H1 (cell line): ENCODE results near the gene TJP3. TPM values are rescaled to one million over a fixed set of nuclear protein-coding genes. Genes with fewer than 3 reads are reported as not detected.

ENCODE experiments used
- CTCF ChIA-PET: fragments of 300-600 bp; sonication (Branson Sonifier 250); formaldehyde crosslinking; loops from one replicate; lab custom pipeline; 2021; ENCODE audit not compliant: partially characterized antibody; lab: Charles Lee
- POLR2A ChIA-PET: fragments of 300-600 bp; sonication (Branson Sonifier 250); formaldehyde crosslinking; loops from one replicate; lab custom pipeline; 2021; ENCODE audit warnings: inconsistent platforms; ENCODE audit not compliant: partially characterized antibody; lab: Charles Lee
- DNase-seq, 2 experiments: peaks; one replicate each; pipeline versions ENCODE4 v3.0.0 to v3.0.0-alpha.2; 2010 to 2022; ENCODE audit warnings: low spot score in 2 of 2, low read depth in 1 of 2, mixed read lengths in 1 of 2
- FAIRE-seq: peaks from 2 replicates; lab custom pipeline; 2011; peaks lifted over from hg19 to GRCh38; lab: Jason Lieb, UNC
- H2AFZ ChIP-seq: 2 replicates; pipeline ENCODE4 v1.8.1; 2012; ENCODE audit warnings: low read length, inconsistent platforms
- H2AK5ac ChIP-seq: 2 replicates; pipeline ENCODE4 v1.6.1; 2013; ENCODE audit warnings: low read depth, low read length
- H2BK120ac ChIP-seq: replicated peaks from 2 replicates; pipeline ENCODE3; 2013; ENCODE audit warnings: low read depth, low read length, inconsistent platforms
- H2BK12ac ChIP-seq: 2 replicates; pipeline ENCODE4 v1.6.1; 2013; ENCODE audit warnings: low read depth, low read length
- H2BK15ac ChIP-seq: 2 replicates; pipeline ENCODE4 v1.6.1; 2013; ENCODE audit warnings: low read length
- H2BK20ac ChIP-seq: 2 replicates; pipeline ENCODE4 v1.6.1; 2013; ENCODE audit warnings: low read length
- H2BK5ac ChIP-seq: 2 replicates; pipeline ENCODE4 v1.6.1; 2013; ENCODE audit warnings: low read depth, low read length
- H3K14ac ChIP-seq: 2 replicates; pipeline ENCODE4 v1.6.1; 2013; ENCODE audit warnings: inconsistent platforms; ENCODE audit not compliant: insufficient read length
- H3K18ac ChIP-seq: 2 replicates; pipeline ENCODE4 v1.6.1; 2013; ENCODE audit warnings: low read length; ENCODE audit errors: extremely low read depth
- H3K23ac ChIP-seq: 2 replicates; pipeline ENCODE4 v1.6.1; 2013; ENCODE audit warnings: inconsistent platforms; ENCODE audit not compliant: insufficient read length
- H3K23me2 ChIP-seq: 2 replicates; pipeline ENCODE4 v1.6.1; 2013; ENCODE audit warnings: low read depth, low read length
- H3K27ac ChIP-seq: 2 replicates; pipeline ENCODE4 v1.6.1; 2011; ENCODE audit warnings: low read depth, low read length, inconsistent platforms
- H3K27me3 ChIP-seq, 4 experiments: replicated peaks in 1 of 4; 1 replicate in 1 of 4; 2 replicates in 3 of 4; pipeline versions ENCODE4 v1.6.1 to v1.8.1; 2011 to 2013; ENCODE audit warnings: low read length in 3 of 4, mild to moderate bottlenecking in 3 of 4, inconsistent platforms in 2 of 4, mixed read lengths in 2 of 4, moderate library complexity in 1 of 4; ENCODE audit not compliant: control insufficient read depth in 3 of 4, insufficient read depth in 3 of 4; ENCODE audit errors: extremely low read depth in 1 of 4
- H3K36me3 ChIP-seq, 4 experiments: 2 replicates each; pipeline versions ENCODE4 v1.6.1 to v1.8.1; 2011 to 2013; ENCODE audit warnings: mild to moderate bottlenecking in 4 of 4, low read length in 3 of 4, moderate library complexity in 2 of 4, control low read depth in 1 of 4, inconsistent platforms in 1 of 4; ENCODE audit not compliant: insufficient read depth in 4 of 4, control insufficient read depth in 2 of 4
- H3K4ac ChIP-seq: replicated peaks from 2 replicates; pipeline ENCODE3; 2013; ENCODE audit warnings: low read length, low read depth, mixed read lengths, inconsistent platforms; ENCODE audit not compliant: insufficient read length
- H3K4me1 ChIP-seq, 4 experiments: replicated peaks in 1 of 4; 1 replicate in 1 of 4; 2 replicates in 3 of 4; pipeline versions ENCODE4 v1.6.1 to v1.8.1; 2011 to 2013; ENCODE audit warnings: low read length in 3 of 4, inconsistent platforms in 2 of 4, mixed read lengths in 1 of 4; ENCODE audit not compliant: insufficient read depth in 4 of 4, control insufficient read depth in 3 of 4
- H3K4me2 ChIP-seq, 2 experiments: 2 replicates each; pipeline versions ENCODE4 v1.6.1 to v1.8.1; 2011 to 2013; ENCODE audit warnings: low read depth in 2 of 2, low read length in 2 of 2, control low read depth in 1 of 2, inconsistent platforms in 1 of 2, mild to moderate bottlenecking in 1 of 2; ENCODE audit not compliant: insufficient read depth in 1 of 2
- H3K4me3 ChIP-seq, 4 experiments: fragments of 200-600, 300-600 bp in 1 of 4; sonication (generic), shearing (Covaris generic), sonication (Bioruptor Twin) in 1 of 4; 2 replicates each; pipeline versions ENCODE4 v1.5.1 to v1.8.1; 2011 to 2016; ENCODE audit warnings: low read length in 4 of 4, low read depth in 3 of 4, control low read depth in 2 of 4, inconsistent platforms in 2 of 4, mild to moderate bottlenecking in 2 of 4, mixed read lengths in 1 of 4, moderate library complexity in 1 of 4; ENCODE audit not compliant: insufficient read depth in 2 of 4; ENCODE audit errors: extremely low read depth in 1 of 4
- H3K56ac ChIP-seq: replicated peaks from 2 replicates; pipeline ENCODE3; 2013; ENCODE audit warnings: low read depth, mild to moderate bottlenecking, mixed read lengths, low read length, inconsistent platforms; ENCODE audit not compliant: insufficient read length
- H3K79me1 ChIP-seq: 2 replicates; pipeline ENCODE4 v1.6.1; 2013; ENCODE audit warnings: low read depth, low read length, control low read depth
- H3K79me2 ChIP-seq, 2 experiments: 2 replicates each; pipeline versions ENCODE4 v1.6.1 to v1.8.1; 2012 to 2013; ENCODE audit warnings: low read length in 2 of 2, mild to moderate bottlenecking in 2 of 2, inconsistent platforms in 1 of 2; ENCODE audit not compliant: insufficient read depth in 2 of 2, control insufficient read depth in 1 of 2
- H3K9ac ChIP-seq, 4 experiments: replicated peaks in 1 of 4; 1 replicate in 1 of 4; 2 replicates in 3 of 4; pipeline versions ENCODE4 v1.6.1 to v1.8.1; 2011 to 2013; ENCODE audit warnings: low read depth in 3 of 4, low read length in 3 of 4, control low read depth in 2 of 4, mild to moderate bottlenecking in 2 of 4, moderate library complexity in 2 of 4, inconsistent platforms in 1 of 4; ENCODE audit errors: extremely low read depth in 1 of 4
- H3K9me3 ChIP-seq, 2 experiments: 2 replicates each; pipeline versions ENCODE4 v1.6.1 to v1.8.1; 2012 to 2013; ENCODE audit warnings: mild to moderate bottlenecking in 2 of 2, moderate library complexity in 2 of 2, control low read depth in 1 of 2, inconsistent platforms in 1 of 2, low read depth in 1 of 2, low read length in 1 of 2, mixed read lengths in 1 of 2; ENCODE audit not compliant: insufficient read depth in 2 of 2
- H4K20me1 ChIP-seq, 2 experiments: replicated peaks in 1 of 2; 2 replicates each; pipeline versions ENCODE3 to v1.8.1; 2011 to 2013; ENCODE audit warnings: inconsistent platforms in 2 of 2, low read length in 2 of 2, mild to moderate bottlenecking in 1 of 2; ENCODE audit not compliant: insufficient read depth in 2 of 2, control insufficient read depth in 1 of 2
- H4K5ac ChIP-seq: 2 replicates; pipeline ENCODE4 v1.6.1; 2013; ENCODE audit warnings: low read length, low read depth, mixed read lengths, inconsistent platforms; ENCODE audit not compliant: insufficient read length
- H4K8ac ChIP-seq: 2 replicates; pipeline ENCODE4 v1.8.0; 2013; ENCODE audit warnings: mild to moderate bottlenecking, moderate library complexity, low read length, inconsistent platforms; ENCODE audit not compliant: insufficient read depth; ENCODE audit errors: extremely low read depth
- H4K91ac ChIP-seq: replicated peaks from 2 replicates; pipeline ENCODE3; 2013; ENCODE audit warnings: low read length, mixed read lengths, inconsistent platforms; ENCODE audit not compliant: insufficient read length
- ATF3 ChIP-seq: IDR thresholded peaks from 2 replicates; pipeline ENCODE4 v1.6.1; 2011; ENCODE audit warnings: low read depth, mild to moderate bottlenecking, low read length; ENCODE audit not compliant: insufficient read depth
- CEBPB ChIP-seq: IDR thresholded peaks from 2 replicates; pipeline ENCODE4 v1.6.1; 2012; ENCODE audit warnings: low read depth, low read length
- KDM4A ChIP-seq: IDR thresholded peaks from one replicate; pipeline ENCODE4 v1.7.1; 2012; ENCODE audit warnings: low read depth, mild to moderate bottlenecking, moderate library complexity, low read length, inconsistent platforms; ENCODE audit not compliant: severe bottlenecking
- MAFK ChIP-seq: IDR thresholded peaks from 2 replicates; pipeline ENCODE4 v1.6.1; 2012; ENCODE audit warnings: low read depth, mild to moderate bottlenecking, improper control_type of control experiment, low read length
- SP4 ChIP-seq: IDR thresholded peaks from 2 replicates; pipeline ENCODE4 v1.6.1; 2012; ENCODE audit warnings: low read length, inconsistent platforms
- SUZ12 ChIP-seq: fragments of 200-600 bp; sonication (generic); IDR thresholded peaks from 2 replicates; pipeline ENCODE4 v1.6.1; 2012; ENCODE audit warnings: mild to moderate bottlenecking, inconsistent platforms, low read length, moderate library complexity, mixed read lengths
- TCF12 ChIP-seq: IDR thresholded peaks from 2 replicates; pipeline ENCODE4 v1.6.1; 2011; ENCODE audit warnings: low read depth, mild to moderate bottlenecking, low read length
- WGBS, 2 experiments: shearing (Covaris generic) in 1 of 2; methylation state at CpG; one replicate each; pipeline versions ENCODE4 v1.1.6 to v1.1.7; 2013 to 2015; ENCODE audit warnings: low lambda C conversion rate in 2 of 2, mixed read lengths in 2 of 2, inconsistent platforms in 1 of 2, low coverage in 1 of 2, missing lambda C conversion rate in 1 of 2; ENCODE audit not compliant: insufficient replicate concordance in 2 of 2, insufficient coverage in 1 of 2, insufficient read length in 1 of 2; ENCODE audit errors: extremely low coverage in 1 of 2, missing lambda C conversion rate in 1 of 2; 5-methylcytosine and 5-hydroxymethylcytosine counted together
- long read RNA-seq, 2 experiments: library from RNA in 1 of 2; library from capped mRNA in 1 of 2; stranded (forward); transcript quantifications; one replicate each; pipeline ENCODE4 v2.0.0, GENCODE V29; 2021; ENCODE audit warnings: inconsistent platforms in 1 of 2
- polyA minus RNA-seq, 3 experiments: library from RNA; depleted of rRNA, polyadenylated mRNA; stranded (reverse); fragments of >200 nt; gene quantifications; 1 replicate in 2 of 3; 2 replicates in 1 of 3; pipeline ENCODE4 v1.2.3, GENCODE V29; 2011
- polyA plus RNA-seq, 7 experiments: library from polyadenylated mRNA; depleted of rRNA in 3 of 7; stranded (reverse) in 5 of 7; unstranded in 2 of 7; fragments of >200 nt in 5 of 7; fragments of 200-250 nt in 2 of 7; gene quantifications; 1 replicate in 5 of 7; 2 replicates in 1 of 7; 4 replicates in 1 of 7; pipeline versions ENCODE4 v1.2.1 to v1.2.3, GENCODE V29; 2011 to 2013; ENCODE audit warnings: missing spikeins in 2 of 7, mixed read lengths in 2 of 7
- total RNA-seq: library from RNA; stranded (reverse); fragmentation: NEBNext Ultra II Directional; extraction: Animal tissue kit (Norgen Biotek cat#: 25700); gene quantifications from 2 replicates; pipeline ENCODE4 v1.2.1, GENCODE V29; 2021
- TF ChIP-seq, protein P1 (sequence below): IDR thresholded peaks from 2 replicates; pipeline ENCODE4 v1.6.1; 2012; ENCODE audit warnings: inconsistent platforms

The TJP3 gene
- total RNA-seq (24.6 and 26.1 TPM in 2 replicates), polyA plus RNA-seq (2011; rRNA removed) (17.1 and 30.2 TPM in 2 replicates), polyA minus RNA-seq (2011; rRNA and poly(A)+ RNA removed) (9.9 and 14.4 TPM in 2 replicates)
- polyA plus RNA-seq (2011; cell fraction: cytosol; rRNA removed): 22.0 TPM
- 41.8 TPM for polyA plus RNA-seq (2011; cell fraction: nucleus; rRNA removed)
- 29.8 to 44.6 TPM (median 40.4 TPM) in 4 replicates for polyA plus RNA-seq (2012, experiment 1 of 2)
- 36.2 TPM for polyA plus RNA-seq (2012, experiment 2 of 2)
- 37.5 TPM for polyA plus RNA-seq (2013, experiment 1 of 2)
- 30.4 TPM for polyA plus RNA-seq (2013, experiment 2 of 2)
- 18.3 TPM for polyA minus RNA-seq (2011; cell fraction: cytosol; rRNA and poly(A)+ RNA removed)
- polyA minus RNA-seq (2011; cell fraction: nucleus; rRNA and poly(A)+ RNA removed): 12.6 TPM
- long read RNA-seq, experiment 1, partial matches to known transcripts: 5 of 7 reads
- long read RNA-seq, experiment 1, other reads (novel, unspliced or antisense): 2 of 7 reads
- long read RNA-seq, experiment 2: 0 reads

- peak in 1 of 2 experiments; percentile 61 for DNase-seq
- ChIA-PET CTCF (interaction anchor here (0.6 to 13.9 kb wide), 22 partner anchors 9 to 1204 kb away, joined by 3 to 110 read pairs (median 4); partner anchors contain the start of genes GIPC3 and PIP5K1C), POLR2A (interaction anchor here (1.0 to 1.9 kb wide), 5 partner anchors 13 to 277 kb away, joined by 3 to 7 read pairs (median 4); partner anchors contain the start of gene EEF2)
- Histone ChIP-seq H3K56ac (no peak within 1 kb of the TSS), H3K27ac (no peak within 1 kb of the TSS), H3K36me3 (no peaks in the 10 kb centered on the region), H3K23ac (no peak within 1 kb of the TSS), H3K9me3 (no peaks in the 10 kb centered on the region), H3K4me1 (peaks cover 0 to 20% (median 14%) of the 10 kb centered on the region in 4 experiments; a peak in 4 of 7 replicates), H3K9ac (no peak within 1 kb of the TSS; a peak in 1 of 7 replicates), H4K91ac (peak within 1 kb of the TSS; percentile 66), H4K8ac (peak within 1 kb of the TSS; percentile 76; the same call in 1 of the 2 replicates), H2AFZ (peak within 1 kb of the TSS; percentile 58), H3K14ac (no peak within 1 kb of the TSS), H4K5ac (peak within 1 kb of the TSS; percentile 48), H3K23me2 (no peaks in the 10 kb centered on the region), H3K27me3 (peaks cover 0 to 3% (median 0%) of the 10 kb centered on the region in 4 experiments; a peak in 1 of 7 replicates), H3K4me2 (peak within 1 kb of the TSS; percentile 54 to 62), H3K79me2 (no peaks in the 10 kb centered on the region), H2BK120ac (no peak within 1 kb of the TSS), H4K20me1 (peaks cover 0 to 2% of the 10 kb centered on the region in 2 experiments), H3K79me1 (no peaks in the 10 kb centered on the region), H2BK20ac (peak within 1 kb of the TSS; percentile 43; the same call in 1 of the 2 replicates), H2BK12ac (peak within 1 kb of the TSS; percentile 93; the same call in 1 of the 2 replicates), H2BK15ac (0 out of 2 replicates have a peak within 1 kb of the TSS, but pooled peaks have one; percentile 95), H3K4me3 (peak within 1 kb of the TSS in 3 of 4 experiments; percentile 10 to 46 (median 14); a peak in 3 of 8 replicates), H2AK5ac (0 out of 2 replicates have a peak within 1 kb of the TSS, but pooled peaks have one; percentile 53), H3K4ac (peak within 1 kb of the TSS; percentile 85), H2BK5ac (peak within 1 kb of the TSS; percentile 77; the same call in 1 of the 2 replicates), H3K18ac (peak within 1 kb of the TSS; percentile 68)
- 46% methylated on average over 21 of the region's 24 CpGs; no CpG with 5 or more reads in 1 of the 2 experiments for WGBS, 2 experiments
- no peak for FAIRE-seq
- TF ChIP-seq TCF12 (peak; percentile 36; the same call in 1 of the 2 replicates), SUZ12 (0 out of 2 replicates have a peak, but pooled peaks have one; percentile 22), MAFK (no peak), SP4 (no peak), CEBPB (no peak), ATF3 (no peak), KDM4A (no peak)
- TF ChIP-seq, protein P1, sequence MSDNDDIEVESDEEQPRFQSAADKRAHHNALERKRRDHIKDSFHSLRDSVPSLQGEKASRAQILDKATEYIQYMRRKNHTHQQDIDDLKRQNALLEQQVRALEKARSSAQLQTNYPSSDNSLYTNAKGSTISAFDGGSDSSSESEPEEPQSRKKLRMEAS: peak; percentile 45; the same call in 1 of the 2 replicates
Measured at GRCh38 chr19:3708207-3708931, at the start of gene TJP3. Gene TJP3 (plus strand): TSS chr19:3708384. CDS start chr19:3728433, 20,049 bp downstream.
